ENCODE data around the gene TSNAXIP1.
"Not testable (repeated sequence)": the region's sequence is repeated elsewhere in the genome, so short reads cannot be mapped to it uniquely, and the experiment has no call there.

The TSNAXIP1 gene

GRCh38 chr16:67833415-67834241, 26.9 kb downstream of the TSNAXIP1 start:
- peak; percentile 77 for DNase-seq (ENCODE audit: low read depth, low spot score)

GRCh38 chr16:67834242-67834614, 27.5 kb downstream of the TSNAXIP1 start:
- no peak for DNase-seq (ENCODE audit: low read depth, low spot score)

- DNase-seq (ENCODE audit: low read depth, low spot score) = not testable (repeated sequence)
Observed at GRCh38 chr16:67837190-67837589, 30.5 kb downstream of the TSNAXIP1 start.

GRCh38 chr16:67837811-67838210, 31.1 kb downstream of the TSNAXIP1 start:
- no peak for DNase-seq (ENCODE audit: low read depth, low spot score)

GRCh38 chr16:67841198-67841815, 34.6 kb downstream of the TSNAXIP1 start:
- DNase-seq (ENCODE audit: low read depth, low spot score) = no peak

- peak; percentile 92 for DNase-seq (ENCODE audit: low read depth, low spot score)
Observed at GRCh38 chr16:67841816-67842508, 35.3 kb downstream of the TSNAXIP1 start, which contains the start of gene THAP11. Gene THAP11 (plus strand): TSS chr16:67842320. CDS start chr16:67842555, 235 bp downstream.

- no peak for DNase-seq (ENCODE audit: low read depth, low spot score)
Observed at GRCh38 chr16:67842509-67843342, 36.0 kb downstream of the TSNAXIP1 start.

- DNase-seq (ENCODE audit: low read depth, low spot score) = no peak
Observed at GRCh38 chr16:67843343-67843765, 36.7 kb downstream of the TSNAXIP1 start.

- DNase-seq (ENCODE audit: low read depth, low spot score) = no peak
Observed at GRCh38 chr16:67844497-67844896, 37.8 kb downstream of the TSNAXIP1 start.

GRCh38 chr16:67845291-67846062, 38.8 kb downstream of the TSNAXIP1 start:
- DNase-seq (ENCODE audit: low read depth, low spot score) = no peak

GRCh38 chr16:67846063-67846319, 39.3 kb downstream of the TSNAXIP1 start:
- DNase-seq (ENCODE audit: low read depth, low spot score) = no peak

GRCh38 chr16:67846320-67847063, 39.8 kb downstream of the TSNAXIP1 start, which contains the start of gene NUTF2:
Gene NUTF2 (plus strand): TSS chr16:67846933. CDS start chr16:67865131, 18,198 bp downstream.
- DNase-seq (ENCODE audit: low read depth, low spot score) = peak; percentile 83

GRCh38 chr16:67847064-67847861, 40.6 kb downstream of the TSNAXIP1 start, which contains the start of gene CENPT:
Gene CENPT (minus strand): TSS chr16:67847693. CDS start chr16:67833859, 13,834 bp downstream.
- no peak for DNase-seq (ENCODE audit: low read depth, low spot score)

GRCh38 chr16:67848118-67848517, 41.4 kb downstream of the TSNAXIP1 start:
- no peak for DNase-seq (ENCODE audit: low read depth, low spot score)

- DNase-seq (ENCODE audit: low read depth, low spot score) = no peak
Observed at GRCh38 chr16:67853670-67854069, 47.0 kb downstream of the TSNAXIP1 start.

- DNase-seq (ENCODE audit: low read depth, low spot score) = no peak
Observed at GRCh38 chr16:67855789-67856188, 49.1 kb downstream of the TSNAXIP1 start.

- no peak for DNase-seq (ENCODE audit: low read depth, low spot score)
Observed at GRCh38 chr16:67856927-67857546, 50.3 kb downstream of the TSNAXIP1 start.

- DNase-seq (ENCODE audit: low read depth, low spot score) = no peak
Observed at GRCh38 chr16:67857547-67858233, 51.0 kb downstream of the TSNAXIP1 start.
